NB4 (cell line): Measurements from ENCODE around the gene RUNX3.

Experiments
- POLR2A ChIP-seq: IDR thresholded peaks from 2 replicates; pipeline ENCODE4 v1.6.1; 2011; ENCODE audit warnings: mild to moderate bottlenecking; ENCODE audit not compliant: insufficient read length; ENCODE audit errors: extremely low read depth
- TF ChIP-seq, protein P1 (sequence below): IDR thresholded peaks from one replicate; pipeline ENCODE4 v1.5.1; 2012; ENCODE audit warnings: low read depth, low read length

- no peak for TF ChIP-seq POLR2A
- TF ChIP-seq, protein P1, sequence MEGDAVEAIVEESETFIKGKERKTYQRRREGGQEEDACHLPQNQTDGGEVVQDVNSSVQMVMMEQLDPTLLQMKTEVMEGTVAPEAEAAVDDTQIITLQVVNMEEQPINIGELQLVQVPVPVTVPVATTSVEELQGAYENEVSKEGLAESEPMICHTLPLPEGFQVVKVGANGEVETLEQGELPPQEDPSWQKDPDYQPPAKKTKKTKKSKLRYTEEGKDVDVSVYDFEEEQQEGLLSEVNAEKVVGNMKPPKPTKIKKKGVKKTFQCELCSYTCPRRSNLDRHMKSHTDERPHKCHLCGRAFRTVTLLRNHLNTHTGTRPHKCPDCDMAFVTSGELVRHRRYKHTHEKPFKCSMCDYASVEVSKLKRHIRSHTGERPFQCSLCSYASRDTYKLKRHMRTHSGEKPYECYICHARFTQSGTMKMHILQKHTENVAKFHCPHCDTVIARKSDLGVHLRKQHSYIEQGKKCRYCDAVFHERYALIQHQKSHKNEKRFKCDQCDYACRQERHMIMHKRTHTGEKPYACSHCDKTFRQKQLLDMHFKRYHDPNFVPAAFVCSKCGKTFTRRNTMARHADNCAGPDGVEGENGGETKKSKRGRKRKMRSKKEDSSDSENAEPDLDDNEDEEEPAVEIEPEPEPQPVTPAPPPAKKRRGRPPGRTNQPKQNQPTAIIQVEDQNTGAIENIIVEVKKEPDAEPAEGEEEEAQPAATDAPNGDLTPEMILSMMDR: no peak
Observed at GRCh38 chr1:24946861-24947658, 17.0 kb upstream of the RUNX3 start.
